GM18517 (cell line): ENCODE results near the gene WDR5.

ENCODE experiments used
- ATAC-seq: cut with Tn5 transposase; IDR thresholded peaks from one replicate; pipeline ENCODE4 v1.9.1; 2021; ENCODE audit warnings: mild to moderate bottlenecking, moderate library complexity; ENCODE audit not compliant: unreplicated experiment

The WDR5 gene

DNA sequence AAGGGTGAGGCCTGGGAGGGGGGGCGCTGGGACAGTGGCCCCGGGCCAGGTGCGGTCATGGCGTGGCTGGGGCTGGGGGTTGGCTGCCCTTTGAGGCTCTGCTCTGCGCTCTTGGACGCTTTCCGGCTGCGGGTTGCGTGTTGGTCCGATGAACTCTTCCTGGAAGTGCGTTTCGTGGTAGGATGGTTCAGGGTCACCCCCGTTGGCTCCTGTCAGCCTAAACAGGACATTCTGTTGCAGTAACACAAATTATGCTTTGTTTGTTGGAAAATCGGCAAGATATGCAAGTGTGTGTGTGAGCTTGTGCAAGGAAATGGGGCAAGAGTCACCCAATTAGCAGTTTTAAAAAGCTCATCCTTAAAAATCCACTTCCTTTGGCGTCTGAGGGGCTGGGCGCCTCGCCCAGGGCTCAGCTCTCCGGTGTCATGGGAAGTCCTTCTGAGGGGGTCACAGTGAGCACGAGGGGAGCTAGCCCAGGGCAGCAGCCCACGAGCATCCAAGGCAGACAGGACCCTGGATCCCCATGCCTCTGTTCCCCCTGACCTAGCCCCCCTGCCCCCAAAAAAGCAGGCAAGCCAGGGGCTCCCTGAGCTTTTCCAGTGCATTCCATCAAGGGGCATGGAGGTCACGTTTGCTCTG is 50.7 kb downstream of the WDR5 start:
- no peak for ATAC-seq

DNA sequence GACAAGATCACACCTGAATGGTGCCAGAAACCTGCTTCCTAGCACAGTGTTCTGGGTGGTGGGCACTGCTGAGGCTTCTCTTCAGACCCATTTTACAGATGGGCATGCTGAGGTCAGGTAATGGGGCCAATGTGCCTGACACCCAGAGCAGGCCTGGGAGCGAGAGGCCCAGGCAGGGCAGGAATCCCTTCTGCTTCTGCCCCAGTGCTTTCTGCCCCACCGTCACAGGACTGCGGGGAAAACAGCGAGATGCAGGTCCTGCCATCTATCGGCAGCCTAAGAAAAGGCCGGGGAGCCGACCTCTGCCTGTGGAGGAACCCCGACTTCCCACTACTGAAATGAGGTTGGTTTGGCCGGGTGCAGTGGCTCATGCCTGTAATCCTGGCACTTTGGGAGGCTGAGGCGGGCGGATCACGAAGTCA is 51.2 kb downstream of the WDR5 start:
- ATAC-seq, result no peak

DNA sequence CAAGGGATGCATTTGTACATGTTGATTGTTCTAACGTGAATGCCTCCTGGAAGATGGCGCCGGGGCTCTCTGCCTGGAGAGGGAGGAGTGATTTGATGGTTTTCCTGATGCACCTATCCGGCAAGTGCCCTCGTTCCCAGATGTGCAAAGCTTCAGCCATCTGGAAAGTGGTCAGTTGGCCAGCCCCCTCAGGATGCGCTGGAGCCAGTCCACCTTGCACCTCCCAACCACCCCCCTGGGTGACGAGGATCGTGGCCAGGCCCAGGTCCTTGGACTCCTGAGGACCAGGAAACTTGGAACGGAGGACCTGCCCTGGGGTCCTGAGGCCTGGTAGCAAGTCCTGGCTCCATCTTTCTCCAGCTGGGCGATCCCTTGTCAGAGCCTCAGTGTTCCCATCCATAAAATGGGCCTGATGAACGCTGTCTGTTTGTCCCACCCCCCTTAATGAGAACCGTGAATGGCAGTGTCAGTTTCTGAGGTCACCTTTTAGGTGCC is 52.1 kb downstream of the WDR5 start:
- no peak for ATAC-seq

DNA sequence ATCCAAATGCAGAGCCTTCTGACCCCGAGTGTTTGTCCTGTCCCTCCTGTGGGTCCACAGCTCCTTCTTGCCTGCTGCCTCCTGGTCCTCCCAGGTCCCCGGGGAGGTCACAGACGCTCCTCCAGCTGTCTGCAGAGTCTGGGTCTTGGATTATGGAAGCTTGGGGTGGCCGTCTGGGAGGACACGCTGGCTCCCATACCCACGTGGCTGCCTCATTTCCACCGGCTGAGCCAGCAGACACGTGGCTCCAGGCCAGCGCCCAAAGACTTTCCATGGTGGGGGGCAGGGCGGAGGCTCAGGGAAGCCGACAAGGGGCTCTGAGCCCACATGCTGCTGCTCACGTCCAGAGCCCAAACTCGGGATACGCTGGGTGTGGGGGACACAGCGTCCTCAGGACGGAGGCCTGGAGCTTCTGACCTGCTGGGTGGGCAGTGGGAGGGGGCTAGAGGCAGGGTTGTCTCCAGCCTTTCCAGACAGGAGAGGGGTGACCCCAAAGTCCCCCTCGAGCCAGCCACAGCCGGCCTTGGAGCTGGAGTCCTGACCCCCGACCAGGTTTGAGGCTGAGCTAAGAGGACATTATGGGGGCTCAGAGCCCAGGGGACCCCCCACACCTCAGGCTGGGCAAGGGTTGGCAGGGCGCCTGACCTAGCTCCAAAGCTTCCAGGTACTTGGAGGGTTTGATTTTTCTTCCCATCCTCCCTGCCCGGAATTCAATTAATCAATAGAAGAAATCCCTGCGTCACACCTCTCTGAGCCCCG is 52.7 kb downstream of the WDR5 start:
- no peak for ATAC-seq

DNA sequence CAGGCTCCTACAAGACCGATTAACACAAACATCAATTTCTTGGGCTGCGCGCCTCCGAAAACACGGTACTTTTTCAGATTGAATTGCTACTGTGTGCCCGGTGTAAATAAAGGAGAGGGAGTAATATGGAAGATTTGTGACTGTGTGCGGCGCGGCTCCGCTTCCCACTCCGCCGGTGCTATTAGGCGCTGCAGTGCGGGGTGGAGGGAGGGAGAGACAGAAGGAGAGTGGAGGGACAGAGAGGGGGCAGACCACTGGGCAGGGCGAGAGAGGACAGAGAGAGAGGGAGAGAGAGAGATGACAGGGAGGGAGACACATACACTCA is 53.2 kb downstream of the WDR5 start:
- no peak for ATAC-seq

DNA sequence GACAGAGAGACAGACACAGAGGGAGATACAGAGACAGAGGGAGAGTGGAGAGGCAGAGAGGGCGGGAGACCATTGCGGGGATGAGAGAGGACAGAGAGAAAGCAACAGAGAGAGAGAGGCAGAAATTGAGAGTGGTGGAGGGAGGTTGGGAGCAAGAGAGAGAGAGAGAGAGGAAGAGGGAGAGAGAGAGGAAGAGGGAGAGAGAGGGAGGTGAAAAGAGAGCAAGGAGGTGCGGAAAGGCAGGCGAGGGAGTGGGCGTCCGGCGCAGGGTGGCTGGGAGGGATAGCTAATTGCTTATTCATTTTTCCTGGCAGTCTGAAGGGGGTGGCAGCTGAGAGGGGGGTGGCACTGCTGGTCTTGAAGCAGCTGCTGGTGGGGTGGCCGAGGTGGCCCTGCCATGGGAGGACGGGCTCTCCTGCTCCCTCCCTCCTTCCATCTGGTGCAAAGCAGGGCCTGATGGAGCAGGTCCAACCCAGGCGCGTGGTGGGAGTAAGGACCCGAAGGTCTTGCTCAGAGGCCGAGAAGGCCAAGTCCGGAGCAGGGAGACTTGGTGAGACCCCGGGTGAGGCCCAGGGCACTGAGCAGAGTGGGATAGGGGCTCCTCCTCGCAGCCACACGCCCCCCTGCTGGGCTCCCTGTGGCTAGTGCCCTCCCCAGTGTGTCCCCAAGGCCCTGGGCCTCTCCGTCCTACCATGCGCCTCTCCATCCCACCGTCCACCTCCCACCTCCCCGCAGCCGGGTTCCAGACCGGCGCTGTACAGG is 53.8 kb downstream of the WDR5 start:
- no peak for ATAC-seq

DNA sequence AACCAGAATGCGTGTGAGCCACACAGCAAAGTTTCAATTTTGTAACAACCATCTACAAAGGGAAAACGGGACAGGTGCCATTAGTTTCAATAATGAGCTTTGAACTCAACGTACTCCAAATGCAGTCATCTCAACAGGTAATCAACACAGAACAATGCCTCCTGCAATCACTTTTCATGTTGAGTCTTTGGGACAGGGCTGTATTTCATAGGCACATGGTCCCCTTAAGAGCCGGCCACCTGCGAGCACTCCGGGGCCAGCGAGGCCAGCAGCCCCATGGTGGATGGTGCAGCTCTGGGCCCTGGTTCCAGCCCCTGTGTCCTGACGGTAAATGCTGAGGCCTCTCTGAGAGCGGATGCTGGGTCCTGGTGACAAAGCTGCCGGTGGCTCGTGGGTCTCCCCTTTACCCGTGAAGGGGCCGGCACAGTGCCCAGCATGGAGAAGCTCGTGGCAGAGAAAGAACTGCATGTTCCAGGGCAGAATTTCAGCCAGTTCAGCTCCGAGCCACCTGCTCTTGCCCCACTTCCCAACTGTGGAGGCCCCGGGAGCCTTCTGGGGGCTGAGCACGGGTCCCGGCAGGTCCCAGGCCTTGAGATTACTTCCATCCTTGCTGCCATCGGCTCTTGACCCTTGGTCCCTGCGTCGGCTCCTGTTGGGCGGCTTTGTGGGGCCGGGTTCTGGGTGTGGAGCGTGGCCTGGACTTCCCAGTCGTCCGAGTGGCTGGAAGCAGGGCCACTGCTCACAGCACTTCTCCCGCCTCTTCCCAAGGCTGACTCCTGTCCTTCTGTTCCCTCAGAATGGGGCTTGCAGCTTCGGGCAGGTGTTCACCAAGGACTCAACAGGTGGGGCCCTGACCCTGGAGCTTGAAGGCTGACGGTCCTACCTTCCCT is 54.6 kb downstream of the WDR5 start:
- no peak for ATAC-seq

DNA sequence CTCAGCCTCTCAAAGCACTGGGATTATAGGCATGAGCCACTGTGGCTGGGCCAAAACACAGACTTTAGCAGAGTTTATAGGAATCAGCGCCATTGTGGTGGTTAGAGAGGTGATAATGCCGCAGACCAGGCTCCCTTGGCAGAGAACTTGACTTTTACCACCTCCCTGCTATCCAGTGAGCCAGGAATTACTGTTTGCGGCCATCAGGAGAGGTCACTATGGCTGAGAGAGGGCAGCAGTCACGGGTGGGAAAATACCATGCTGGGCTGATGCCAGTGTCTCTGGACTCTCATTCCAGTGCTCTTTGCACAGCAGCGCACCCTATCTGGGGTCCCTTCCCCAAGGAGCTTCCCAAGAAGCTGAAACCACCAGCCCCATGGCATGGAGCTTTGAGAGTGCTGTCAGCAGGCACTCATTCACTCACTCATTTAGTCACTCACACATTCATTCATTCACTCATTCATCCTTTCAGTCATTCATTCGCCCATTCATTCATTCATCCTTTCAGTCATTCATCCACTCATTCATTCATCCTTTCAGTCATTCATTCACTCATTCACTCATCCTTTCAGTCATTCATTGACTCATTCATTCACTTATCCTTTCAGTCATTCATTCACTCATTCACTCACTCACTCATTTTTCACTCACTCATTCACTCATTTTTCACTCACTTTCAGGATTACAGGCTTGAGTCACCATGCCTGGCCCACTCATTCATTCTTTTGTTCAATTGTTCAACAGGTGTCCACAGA is 55.8 kb downstream of the WDR5 start:
- no peak for ATAC-seq

DNA sequence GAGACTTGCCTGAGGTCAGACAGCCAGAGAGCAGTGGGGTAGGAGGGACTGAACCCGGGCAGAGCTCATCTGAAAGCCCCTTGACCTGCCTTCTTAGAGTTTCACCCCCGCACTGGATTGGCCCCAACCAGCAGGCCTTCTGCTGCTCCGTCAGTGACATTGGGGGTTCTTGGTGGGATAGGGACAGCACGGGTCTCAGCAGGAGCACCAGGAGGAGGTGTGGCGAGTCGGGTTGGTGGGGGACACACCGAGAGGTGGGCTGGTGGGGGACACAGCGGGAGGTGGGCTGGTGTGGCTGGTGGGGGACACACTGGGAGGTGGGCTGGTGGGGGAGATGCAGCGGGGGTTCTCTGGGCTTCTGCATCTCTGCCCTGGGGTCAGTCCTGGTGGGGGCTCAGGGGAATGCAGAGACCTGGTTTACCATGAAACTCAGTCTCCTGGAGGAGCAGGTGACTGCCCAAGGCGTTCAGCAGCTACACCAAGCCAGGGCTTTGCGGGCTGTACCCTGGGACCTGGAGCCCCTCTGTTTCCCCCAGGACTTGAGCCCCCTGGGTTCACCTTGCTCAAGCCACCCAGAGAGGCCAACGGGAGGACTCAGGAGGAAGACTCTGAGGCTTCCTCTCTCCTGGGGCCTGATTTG is 56.5 kb downstream of the WDR5 start:
- no peak for ATAC-seq

DNA sequence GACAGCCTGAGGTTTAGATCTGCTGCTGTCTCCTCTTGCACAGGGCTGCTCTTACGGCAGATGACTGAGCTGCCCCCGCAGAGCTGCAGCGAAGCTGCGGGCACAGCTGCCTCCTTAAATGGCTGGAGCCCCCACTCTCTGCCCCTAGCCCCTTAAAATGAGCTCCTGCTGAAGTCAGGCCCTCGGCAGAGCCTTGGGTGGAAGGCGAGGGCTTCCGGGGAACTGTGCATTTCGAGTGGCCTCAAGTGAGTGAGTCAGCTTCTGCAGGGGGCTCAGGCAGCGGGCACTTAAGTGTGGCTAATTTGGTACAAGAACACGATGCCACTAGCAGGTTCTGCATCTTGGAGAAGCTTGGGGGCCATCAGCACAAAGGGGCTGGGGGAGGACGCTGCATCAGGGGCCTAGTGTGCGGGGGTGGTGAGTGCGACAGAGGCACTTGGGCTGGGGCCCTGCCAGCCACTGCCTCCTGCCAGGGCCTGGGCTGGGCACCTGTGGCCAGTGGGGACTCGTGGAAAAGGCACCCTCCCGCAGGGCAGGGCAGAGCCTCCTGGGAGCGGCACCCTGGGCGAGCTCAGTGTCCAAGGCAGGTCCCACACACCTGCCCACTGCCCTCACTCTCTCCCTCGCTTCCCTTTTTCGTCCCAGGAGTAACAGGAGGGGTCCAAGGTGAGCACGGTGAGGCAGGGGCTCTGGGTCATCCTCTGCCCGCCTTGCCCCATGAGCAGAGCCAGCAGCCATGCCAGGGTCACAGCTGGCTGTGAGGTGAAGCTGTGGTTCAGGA is 57.3 kb downstream of the WDR5 start:
- no peak for ATAC-seq

DNA sequence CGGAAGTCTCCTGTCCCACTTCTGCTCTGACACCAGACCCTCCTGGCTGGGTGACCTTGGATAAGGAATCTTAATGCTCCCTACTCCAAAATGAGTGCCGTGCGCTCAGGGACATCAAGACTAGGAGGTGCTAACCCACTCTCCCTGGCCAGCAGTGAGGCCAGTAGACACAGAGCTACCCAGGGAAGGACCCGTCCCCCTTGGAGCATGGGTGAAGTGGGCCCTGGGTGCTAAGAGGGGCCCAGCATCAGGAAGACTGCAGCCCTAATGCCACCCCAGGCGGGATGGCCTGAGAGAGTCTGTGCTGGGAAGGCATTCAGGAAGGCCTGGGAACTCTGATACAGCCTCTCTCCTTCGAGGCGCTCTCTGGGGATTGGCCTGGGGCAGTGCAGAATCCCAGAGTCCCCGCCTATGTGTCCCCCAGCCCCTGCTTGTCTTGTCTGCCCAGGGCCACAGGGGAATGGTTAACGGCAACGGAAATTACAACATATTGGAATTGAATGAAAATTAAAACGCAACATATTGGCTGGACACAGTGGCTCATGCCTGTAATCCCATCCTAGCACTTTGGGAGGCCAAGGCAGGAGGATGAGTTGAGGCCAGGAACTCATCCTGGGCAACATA is 58.1 kb downstream of the WDR5 start:
- ATAC-seq, result no peak

DNA sequence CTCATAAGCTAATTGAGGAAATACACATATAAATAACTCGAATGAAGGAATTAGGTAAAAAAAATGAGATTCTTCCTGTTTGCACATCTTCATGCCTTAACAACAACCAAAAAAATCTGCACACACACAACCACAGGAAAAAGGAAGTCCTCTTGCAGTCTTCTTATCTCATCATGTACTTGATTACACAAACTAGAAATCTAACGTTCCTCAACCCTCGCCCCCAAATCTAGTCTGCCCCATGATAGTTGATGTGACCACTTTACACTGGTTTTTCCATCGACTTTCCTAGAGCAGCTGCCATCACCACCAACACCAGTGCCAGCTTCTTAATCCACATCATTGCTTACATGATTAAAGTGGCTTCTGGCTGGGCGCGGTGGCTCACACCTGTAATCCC is 59.7 kb downstream of the WDR5 start:
- no peak for ATAC-seq

DNA sequence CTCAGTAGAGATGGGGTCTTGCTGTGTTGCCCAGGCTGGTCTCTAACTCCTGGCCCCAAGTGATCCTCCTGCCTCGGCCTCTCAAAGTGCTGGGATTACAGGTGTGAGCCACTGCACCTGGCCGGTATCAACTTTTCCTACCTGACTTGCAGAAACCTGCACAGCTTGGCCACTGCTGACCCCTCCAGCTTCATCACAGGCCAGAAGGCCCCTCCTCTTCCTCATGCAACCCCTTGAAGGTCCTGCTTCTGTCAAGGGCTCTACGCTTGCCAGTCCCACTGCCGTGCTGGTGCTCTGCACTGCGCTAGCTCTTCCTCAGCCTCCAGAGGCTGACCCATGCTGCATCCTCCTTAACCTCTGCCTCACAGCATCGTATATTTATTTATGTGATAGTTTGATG is 61.0 kb downstream of the WDR5 start:
- no peak for ATAC-seq

DNA sequence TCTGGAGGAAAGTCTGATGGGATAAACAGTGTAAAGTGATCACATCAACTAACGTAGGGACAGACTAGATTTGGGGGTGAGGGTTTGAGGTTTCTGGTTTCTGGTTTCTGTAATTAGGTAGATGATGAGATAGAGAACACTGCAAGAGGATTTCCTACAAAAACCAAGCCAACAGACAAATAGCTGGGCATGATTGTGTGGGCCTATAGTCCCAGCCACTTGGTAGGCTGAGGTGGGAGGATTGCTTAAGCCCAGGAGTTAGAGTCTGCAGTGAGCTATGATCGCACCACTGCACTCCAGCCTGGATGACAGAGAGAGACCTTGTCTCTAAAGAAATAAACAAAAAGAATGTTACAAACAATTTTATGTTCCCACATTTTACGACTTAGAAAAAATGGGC is 62.9 kb downstream of the WDR5 start:
- no peak for ATAC-seq

DNA sequence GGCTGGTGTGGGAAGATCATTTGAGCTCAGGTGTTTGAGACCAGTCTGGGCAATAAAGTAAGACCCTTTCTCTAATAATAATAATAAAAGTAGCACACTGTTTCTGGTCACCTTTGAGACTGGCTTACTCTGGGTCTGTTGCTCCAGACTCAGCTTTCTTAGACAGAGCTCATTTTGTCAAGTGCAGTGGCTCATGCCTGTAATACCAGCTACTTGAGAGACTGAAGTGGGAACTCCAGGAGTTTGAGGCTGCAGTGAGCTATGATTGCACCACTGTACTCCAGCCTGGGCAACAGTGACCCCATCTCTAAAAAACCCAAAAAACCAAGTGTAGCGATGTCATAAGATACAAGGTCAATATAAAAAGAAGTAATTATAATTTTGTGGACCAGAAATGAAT is 64.8 kb downstream of the WDR5 start:
- no peak for ATAC-seq

DNA sequence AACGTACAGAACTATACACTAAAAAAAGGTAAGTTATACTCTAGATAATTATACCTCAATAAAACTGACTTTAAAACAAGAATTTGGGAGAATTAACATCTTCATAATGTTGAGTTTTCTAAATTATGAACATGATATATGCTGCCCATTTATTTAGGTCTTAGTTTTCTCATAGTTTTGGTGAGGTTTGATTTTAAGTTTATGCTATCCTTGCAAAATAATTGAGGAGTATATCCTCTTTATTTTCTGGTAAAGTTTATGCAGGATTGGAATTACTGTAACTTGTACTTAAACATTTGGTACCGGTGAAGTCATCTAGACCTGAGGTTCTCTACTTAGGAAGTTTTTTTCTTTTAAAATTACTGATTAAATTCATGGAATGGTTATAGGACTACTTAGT is 67.3 kb downstream of the WDR5 start:
- no peak for ATAC-seq

DNA sequence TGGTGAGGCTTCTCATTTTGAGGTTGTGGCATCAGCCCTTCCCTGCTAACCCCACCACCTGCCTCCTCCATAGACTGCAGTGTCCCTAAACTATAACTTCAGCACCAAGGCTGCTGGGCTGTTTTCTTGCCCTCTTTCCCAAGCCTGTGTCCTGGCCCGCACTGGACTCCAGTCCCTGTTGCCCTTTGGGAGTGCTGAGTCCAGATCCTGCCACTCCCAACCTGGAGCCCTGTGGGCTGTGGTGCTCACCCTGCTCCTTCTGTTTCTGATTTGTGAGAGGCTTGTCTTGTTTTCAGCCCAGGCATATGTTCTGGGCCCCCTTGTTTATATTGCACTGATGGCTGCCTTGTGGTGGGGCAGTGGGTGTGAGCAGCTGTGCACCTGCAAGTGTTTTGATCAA is 68.2 kb downstream of the WDR5 start:
- no peak for ATAC-seq

DNA sequence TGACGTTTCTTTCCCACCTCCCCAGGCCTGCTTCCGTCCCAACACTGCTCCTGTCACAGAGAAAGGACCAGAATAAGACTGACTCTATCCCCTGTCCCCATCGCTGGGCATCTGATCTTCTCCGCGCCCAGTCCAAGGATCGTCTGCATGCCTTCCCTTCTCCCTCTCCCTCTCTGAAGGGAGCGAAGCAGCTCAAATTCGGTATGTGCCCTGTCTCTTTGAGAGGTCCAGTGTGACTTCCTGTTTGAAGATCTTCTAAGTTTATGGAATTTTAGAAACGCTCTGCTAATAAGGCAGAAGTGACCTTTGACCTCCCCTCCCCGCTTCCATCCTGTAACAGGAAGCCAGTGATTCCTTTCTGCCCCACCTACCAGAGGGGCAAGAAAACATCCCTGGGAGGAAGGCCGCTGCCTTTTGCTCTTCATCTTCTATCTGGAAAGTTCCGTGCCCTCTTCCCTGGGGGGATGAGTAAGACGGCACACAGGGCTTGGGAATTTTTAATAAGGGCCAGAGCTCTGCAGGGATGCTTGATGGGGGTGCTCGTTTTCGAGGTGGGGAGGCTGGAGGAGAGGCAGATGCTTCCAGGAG is 69.2 kb downstream of the WDR5 start:
- ATAC-seq, result no peak
